ENCODE data around the gene CENATAC.

Gene CENATAC

GRCh38 chr11:119006656-119007055, 8.7 kb downstream of the CENATAC start:
- Histone ChIP-seq H3K9me3 (ENCODE audit: insufficient read depth, low read depth, low read length) (no peaks in the 10 kb centered on the region), H3K27me3 (ENCODE audit: insufficient read depth, low read length, poor library complexity, severe bottlenecking) (no peaks in the 10 kb centered on the region), H3K9me2 (replicated peaks; ENCODE audit: low read depth, low read length) (no peaks in the 10 kb centered on the region), H3K9ac (ENCODE audit: low read depth, low read length, poor library complexity, severe bottlenecking) (no peak overlapping the region), H3K4me2 (ENCODE audit: low read depth, low read length, poor library complexity, severe bottlenecking) (no peak overlapping the region), H3K4me3 (ENCODE audit: low read length, poor library complexity, severe bottlenecking) (no peak overlapping the region), H3K36me3 (ENCODE audit: insufficient read depth, low read length) (peaks cover 19% of the 10 kb centered on the region; the same call in 1 of the 2 replicates), H3K79me2 (ENCODE audit: insufficient read depth, low read length) (peaks cover 1% of the 10 kb centered on the region; the same call in 1 of the 2 replicates), H3K4me1 (ENCODE audit: insufficient read depth, low read length, poor library complexity, severe bottlenecking) (no peaks in the 10 kb centered on the region), H3F3A (ENCODE audit: low read depth) (no peaks in the 10 kb centered on the region), H2AFZ (ENCODE audit: low read length) (no peak overlapping the region), H4K20me1 (ENCODE audit: insufficient read depth, low read length, poor library complexity, severe bottlenecking) (no peaks in the 10 kb centered on the region)
- TF ChIP-seq CTCF (conservative IDR thresholded peaks at IDR 0.05; ENCODE audit: low read length): no peak

GRCh38 chr11:119011476-119012053, 13.6 kb downstream of the CENATAC start:
- no peak for TF ChIP-seq EZH2phosphoT487 (IDR thresholded peaks at IDR 0.05; ENCODE audit: borderline replicate concordance)
- no peak for TF ChIP-seq CTCF (conservative IDR thresholded peaks at IDR 0.05; ENCODE audit: low read length)
- no peak overlapping the region for H2AFZ ChIP-seq (ENCODE audit: low read length)
- no peaks in the 10 kb centered on the region for H3K27me3 ChIP-seq (ENCODE audit: insufficient read depth, low read length, poor library complexity, severe bottlenecking)
- H3K4me2 ChIP-seq (ENCODE audit: low read depth, low read length, poor library complexity, severe bottlenecking): no peak overlapping the region
- peaks cover 6% of the 10 kb centered on the region for H3K4me1 ChIP-seq (ENCODE audit: insufficient read depth, low read length, poor library complexity, severe bottlenecking)
- H4K20me1 ChIP-seq (ENCODE audit: insufficient read depth, low read length, poor library complexity, severe bottlenecking): peaks cover 23% of the 10 kb centered on the region
- H3F3A ChIP-seq (ENCODE audit: low read depth): 0 out of 2 replicates have a peak, but pooled peaks cover 3% of the 10 kb centered on the region
- peaks cover 56% of the 10 kb centered on the region for H3K36me3 ChIP-seq (ENCODE audit: insufficient read depth, low read length)
- H3K79me2 ChIP-seq (ENCODE audit: insufficient read depth, low read length): peaks cover 29% of the 10 kb centered on the region
- no peaks in the 10 kb centered on the region for H3K9me3 ChIP-seq (ENCODE audit: insufficient read depth, low read depth, low read length)
- no peak overlapping the region for H3K4me3 ChIP-seq (ENCODE audit: low read length, poor library complexity, severe bottlenecking)
- H3K9ac ChIP-seq (ENCODE audit: low read depth, low read length, poor library complexity, severe bottlenecking): no peak overlapping the region
- H3K9me2 ChIP-seq (replicated peaks; ENCODE audit: low read depth, low read length): no peaks in the 10 kb centered on the region

- Histone ChIP-seq H3K4me2 (ENCODE audit: low read depth, low read length, poor library complexity, severe bottlenecking) (no peak overlapping the region), H3K9me3 (ENCODE audit: insufficient read depth, low read depth, low read length) (no peaks in the 10 kb centered on the region), H3K9ac (ENCODE audit: low read depth, low read length, poor library complexity, severe bottlenecking) (no peak overlapping the region), H2AFZ (ENCODE audit: low read length) (no peak overlapping the region), H3K79me2 (ENCODE audit: insufficient read depth, low read length) (peaks cover 41% of the 10 kb centered on the region), H3K27me3 (ENCODE audit: insufficient read depth, low read length, poor library complexity, severe bottlenecking) (no peaks in the 10 kb centered on the region), H3F3A (ENCODE audit: low read depth) (0 out of 2 replicates have a peak, but pooled peaks cover 3% of the 10 kb centered on the region), H3K36me3 (ENCODE audit: insufficient read depth, low read length) (peaks cover 54% of the 10 kb centered on the region), H3K4me1 (ENCODE audit: insufficient read depth, low read length, poor library complexity, severe bottlenecking) (peaks cover 14% of the 10 kb centered on the region), H4K20me1 (ENCODE audit: insufficient read depth, low read length, poor library complexity, severe bottlenecking) (peaks cover 35% of the 10 kb centered on the region), H3K9me2 (replicated peaks; ENCODE audit: low read depth, low read length) (no peaks in the 10 kb centered on the region), H3K4me3 (ENCODE audit: low read length, poor library complexity, severe bottlenecking) (no peak overlapping the region)
- TF ChIP-seq EZH2phosphoT487 (IDR thresholded peaks at IDR 0.05; ENCODE audit: borderline replicate concordance): no peak
- no peak for TF ChIP-seq CTCF (conservative IDR thresholded peaks at IDR 0.05; ENCODE audit: low read length)
Observed at GRCh38 chr11:119012629-119013170, 14.8 kb downstream of the CENATAC start.
